Measurements from ENCODE around the gene CRABP2.

The CRABP2 gene

GRCh38 chr1:156709031-156709430 is 3.6 kb upstream of the CRABP2 start:
- no peak for DNase-seq (ENCODE audit: low read depth)

GRCh38 chr1:156708218-156708661 is 2.9 kb upstream of the CRABP2 start:
- DNase-seq (ENCODE audit: low read depth) = no peak

GRCh38 chr1:156707417-156708217 is 2.2 kb upstream of the CRABP2 start:
- no peak for DNase-seq (ENCODE audit: low read depth)

- DNase-seq (ENCODE audit: low read depth) = no peak
Measured at GRCh38 chr1:156706657-156707416, 1.5 kb upstream of the CRABP2 start.

- DNase-seq (ENCODE audit: low read depth) = peak; percentile 57
Measured at GRCh38 chr1:156705918-156706656, 704 bp upstream of the CRABP2 start.

- DNase-seq (ENCODE audit: low read depth) = no peak
Measured at GRCh38 chr1:156704930-156705320, 458 bp downstream of the CRABP2 start.

- DNase-seq (ENCODE audit: low read depth) = no peak
Measured at GRCh38 chr1:156704166-156704711, 1.1 kb downstream of the CRABP2 start.

GRCh38 chr1:156703741-156704140 is 1.6 kb downstream of the CRABP2 start:
- no peak for DNase-seq (ENCODE audit: low read depth)

- DNase-seq (ENCODE audit: low read depth) = no peak
Measured at GRCh38 chr1:156703336-156703735, 2.0 kb downstream of the CRABP2 start.

GRCh38 chr1:156700736-156701531 is 4.4 kb downstream of the CRABP2 start:
- no peak for DNase-seq (ENCODE audit: low read depth)

GRCh38 chr1:156698995-156699394 is 6.4 kb downstream of the CRABP2 start:
- no peak for DNase-seq (ENCODE audit: low read depth)

- DNase-seq (ENCODE audit: low read depth) = no peak
Measured at GRCh38 chr1:156697481-156697880, 7.9 kb downstream of the CRABP2 start.

GRCh38 chr1:156696755-156697154 is 8.6 kb downstream of the CRABP2 start:
- DNase-seq (ENCODE audit: low read depth) = no peak

GRCh38 chr1:156694690-156694962 is 10.8 kb downstream of the CRABP2 start:
- DNase-seq (ENCODE audit: low read depth) = no peak

- no peak for DNase-seq (ENCODE audit: low read depth)
Measured at GRCh38 chr1:156693848-156694689, 11.3 kb downstream of the CRABP2 start.

GRCh38 chr1:156692925-156693847 is 12.2 kb downstream of the CRABP2 start:
- DNase-seq (ENCODE audit: low read depth) = no peak

- no peak for DNase-seq (ENCODE audit: low read depth)
Measured at GRCh38 chr1:156692441-156692924, 12.9 kb downstream of the CRABP2 start.

- no peak for DNase-seq (ENCODE audit: low read depth)
Measured at GRCh38 chr1:156691665-156692440, 13.5 kb downstream of the CRABP2 start.

- no peak for DNase-seq (ENCODE audit: low read depth)
Measured at GRCh38 chr1:156691191-156691590, 14.2 kb downstream of the CRABP2 start.

Data from stimulated activated CD8-positive, alpha-beta memory T cell treated with anti-CD3 and anti-CD28 coated beads, Interleukin-15, amount 100 ng/mL, for 24 hours (primary cell).